PC-3 (cell line): ENCODE data around the gene ILK. TPM values are rescaled to one million over a fixed set of nuclear protein-coding genes. Genes with fewer than 3 reads are reported as not detected.

ENCODE experiments used
- ATAC-seq: fragments of 200-7000 bp; cut with Tn5 transposase; 2 replicates; pipeline ENCODE4 v1.9.1; 2020; ENCODE audit warnings: mild to moderate bottlenecking, moderate library complexity
- BruUV-seq: library from RNA; stranded (reverse); fragments of 400-500 nt; replicated peaks from 2 replicates; lab custom pipeline; 2021; lab: Mats Ljungman, UMichigan
- CTCF ChIA-PET: fragments of 300-600 bp; sonication (Branson Sonifier 250); formaldehyde crosslinking; loops from one replicate; lab custom pipeline; 2022; ENCODE audit warnings: antibody characterized with exemption; lab: Charles Lee
- POLR2A ChIA-PET: fragments of 300-600 bp; sonication (Branson Sonifier 250); formaldehyde crosslinking; loops from one replicate; lab custom pipeline; 2022; ENCODE audit warnings: antibody characterized with exemption; ENCODE audit not compliant: unreplicated experiment; lab: Charles Lee
- DNase-seq: peaks from one replicate; pipeline ENCODE4 v3.0.0-alpha.2; 2015
- H2AFZ ChIP-seq: fragments of 300-600 bp; sonication (generic); 2 replicates; pipeline ENCODE4 v1.6.0; 2016; ENCODE audit warnings: antibody characterized with exemption, low read length
- H3F3A ChIP-seq: fragments of 300-600 bp; sonication (generic); one replicate; pipeline ENCODE4 v1.6.0; 2017; ENCODE audit warnings: antibody characterized with exemption, low read length, control low read depth, mild to moderate bottlenecking; ENCODE audit not compliant: unreplicated experiment
- H3K27ac ChIP-seq: fragments of 300-600 bp; sonication (generic); 2 replicates; pipeline ENCODE4 v1.5.1; 2016; ENCODE audit warnings: mild to moderate bottlenecking, low read length
- H3K27me3 ChIP-seq: fragments of 300-600 bp; sonication (generic); 2 replicates; pipeline ENCODE4 v1.6.1; 2016; ENCODE audit warnings: low read length, mixed read lengths
- H3K36me3 ChIP-seq: fragments of 300-600 bp; sonication (generic); 2 replicates; pipeline ENCODE4 v1.6.1; 2016; ENCODE audit warnings: low read depth, mixed run types, low read length, mixed read lengths
- H3K4me1 ChIP-seq: fragments of 300-600 bp; sonication (generic); 2 replicates; pipeline ENCODE4 v1.5.1; 2016; ENCODE audit warnings: low read length; ENCODE audit not compliant: insufficient read depth
- H3K4me2 ChIP-seq: fragments of 300-600 bp; sonication (generic); 2 replicates; pipeline ENCODE4 v1.6.0; 2016; ENCODE audit warnings: low read length
- H3K4me3 ChIP-seq: fragments of 300-600 bp; sonication (generic); 2 replicates; pipeline ENCODE4 v1.5.1; 2016; ENCODE audit warnings: mild to moderate bottlenecking, low read length, mixed read lengths
- H3K79me2 ChIP-seq: fragments of 300-600 bp; sonication (generic); 2 replicates; pipeline ENCODE4 v1.6.1; 2017; ENCODE audit warnings: low read length, mixed read lengths
- H3K9ac ChIP-seq: fragments of 300-600 bp; sonication (generic); 2 replicates; pipeline ENCODE4 v1.6.0; 2016; ENCODE audit warnings: mild to moderate bottlenecking, low read length
- H3K9me2 ChIP-seq: fragments of 300-600 bp; sonication (generic); replicated peaks from 2 replicates; pipeline ENCODE4 v1.6.1; 2016; ENCODE audit warnings: mixed run types, low read length, mixed read lengths
- H3K9me3 ChIP-seq: fragments of 300-600 bp; sonication (generic); 2 replicates; pipeline ENCODE4 v1.6.1; 2016; ENCODE audit warnings: low read length, mixed read lengths
- H4K20me1 ChIP-seq: fragments of 300-600 bp; sonication (generic); 2 replicates; pipeline ENCODE4 v1.6.1; 2016; ENCODE audit warnings: low read length, mixed read lengths
- CTCF ChIP-seq: fragments of 300-600 bp; sonication (generic); conservative IDR thresholded peaks from 2 replicates; pipeline ENCODE4 v1.5.1; 2017; ENCODE audit warnings: antibody characterized with exemption, low read depth, mild to moderate bottlenecking, low read length
- EZH2 ChIP-seq: fragments of 300-600 bp; sonication (generic); IDR thresholded peaks from one replicate; pipeline ENCODE4 v1.6.1; 2017; ENCODE audit warnings: antibody characterized with exemption, mild to moderate bottlenecking, low read length; ENCODE audit not compliant: unreplicated experiment
- EZH2phosphoT487 ChIP-seq: fragments of 300-600 bp; sonication (generic); IDR thresholded peaks from 2 replicates; pipeline ENCODE4 v1.6.1; 2018; ENCODE audit warnings: mild to moderate bottlenecking, antibody characterized with exemption, low read length, borderline replicate concordance
- intact Hi-C: fragments of 100-400 bp; cut with micrococcal nuclease; formaldehyde crosslinking; loops from 2 replicates; pipeline ENCODE4 v1.9.0; 2023
- total RNA-seq: library from RNA; depleted of rRNA; stranded (reverse); fragments of >200 nt; gene quantifications from 2 replicates; pipeline ENCODE4 v1.2.3, GENCODE V29; 2014

The ILK gene
- total RNA-seq, 1 experiment from 2014 or later: 73.9 TPM

- intact Hi-C loops: loop anchor here (10.0 kb wide), 1 partner anchor 232 kb away; no protein-coding TSS in a partner anchor
- no TSS peak for BruUV-seq
- no peak overlapping the region for H3K9ac ChIP-seq
- H3K9me3 ChIP-seq: no peaks in the 10 kb centered on the region
- ChIA-PET CTCF (no interaction called here), POLR2A (no interaction called here)
- H2AFZ ChIP-seq: no peak overlapping the region
- peaks cover 25% of the 10 kb centered on the region; the same call in 1 of the 2 replicates for H3K36me3 ChIP-seq
- peaks cover 5% of the 10 kb centered on the region for H3F3A ChIP-seq
- peak overlapping the region; percentile 44 for H3K4me2 ChIP-seq
- no peak for ATAC-seq
- H3K27me3 ChIP-seq: no peaks in the 10 kb centered on the region
- no peak overlapping the region for H3K27ac ChIP-seq
- no peak for DNase-seq
- no peaks in the 10 kb centered on the region for H3K9me2 ChIP-seq
- H3K79me2 ChIP-seq: peaks cover 67% of the 10 kb centered on the region
- H3K4me1 ChIP-seq: peaks cover 37% of the 10 kb centered on the region
- no peak overlapping the region for H3K4me3 ChIP-seq
- H4K20me1 ChIP-seq: no peaks in the 10 kb centered on the region
- no peak for TF ChIP-seq EZH2
- no peak for TF ChIP-seq EZH2phosphoT487
- TF ChIP-seq CTCF: no peak
These were observed 3.7 kb downstream of the ILK start for GRCh38 chr11:6607190-6607795.

GRCh38 chr11:6608011-6608410 lies 4.4 kb downstream of the ILK start:
- H3K27ac ChIP-seq: no peak overlapping the region
- DNase-seq: no peak
- H3K9me3 ChIP-seq: no peaks in the 10 kb centered on the region
- H3K9me2 ChIP-seq: no peaks in the 10 kb centered on the region
- no peak overlapping the region for H3K4me3 ChIP-seq
- no peak overlapping the region for H3K4me2 ChIP-seq
- no peak for ATAC-seq
- peaks cover 25% of the 10 kb centered on the region; the same call in 1 of the 2 replicates for H3K36me3 ChIP-seq
- H3K9ac ChIP-seq: no peak overlapping the region
- no peaks in the 10 kb centered on the region for H4K20me1 ChIP-seq
- peaks cover 5% of the 10 kb centered on the region for H3F3A ChIP-seq
- H3K27me3 ChIP-seq: no peaks in the 10 kb centered on the region
- H2AFZ ChIP-seq: no peak overlapping the region
- TF ChIP-seq EZH2phosphoT487: no peak
- TF ChIP-seq CTCF: no peak
- TF ChIP-seq EZH2: no peak
- intact Hi-C loops: loop anchor here (10.0 kb wide), 1 partner anchor 233 kb away; no protein-coding TSS in a partner anchor
- CTCF ChIA-PET: no interaction called here
- peaks cover 43% of the 10 kb centered on the region for H3K4me1 ChIP-seq
- H3K79me2 ChIP-seq: peaks cover 60% of the 10 kb centered on the region
- POLR2A ChIA-PET: no interaction called here
- BruUV-seq: no TSS peak
